Lung (tissue), 12 donors: Measurements from ENCODE around the gene LGR6. TPM values are rescaled to one million over a fixed set of nuclear protein-coding genes. Genes with fewer than 3 reads are reported as not detected.

ENCODE experiments used
- ATAC-seq: fragments of 200-7000 bp; cut with Tn5 transposase; one replicate; pipeline ENCODE4 v1.9.1; 2020; ENCODE audit warnings: moderate number of reproducible peaks; ENCODE audit not compliant: insufficient read depth, low FRiP score
- DNase-seq, 3 donors: peaks; one replicate each; pipeline ENCODE4 v3.0.0-alpha.2; 2013 to 2017
- H3K27ac ChIP-seq, 2 donors: one replicate each; pipeline ENCODE4 v1.5.1; 2013; ENCODE audit warnings: mild to moderate bottlenecking in 2 of 2, moderate library complexity in 2 of 2, control low read depth in 1 of 2, inconsistent platforms in 1 of 2, low read depth in 1 of 2, low read length in 1 of 2
- H3K27me3 ChIP-seq, 3 donors: one replicate each; pipeline ENCODE4 v1.5.1; 2013; ENCODE audit warnings: low read length in 2 of 3; ENCODE audit not compliant: control insufficient read depth in 3 of 3, insufficient read depth in 3 of 3
- H3K36me3 ChIP-seq, 4 donors: one replicate each; pipeline ENCODE4 v1.5.1; 2013; ENCODE audit warnings: low read length in 4 of 4, mild to moderate bottlenecking in 1 of 4, moderate library complexity in 1 of 4; ENCODE audit not compliant: control insufficient read depth in 4 of 4, insufficient read depth in 4 of 4
- H3K4me1 ChIP-seq, 5 donors: one replicate each; pipeline ENCODE4 v1.5.1; 2013; ENCODE audit warnings: low read length in 5 of 5, mild to moderate bottlenecking in 2 of 5, moderate library complexity in 1 of 5; ENCODE audit not compliant: control insufficient read depth in 5 of 5, insufficient read depth in 5 of 5
- H3K4me3 ChIP-seq: one replicate; pipeline ENCODE4 v1.5.1; 2013; ENCODE audit warnings: mild to moderate bottlenecking, control low read depth, moderate library complexity
- H3K9ac ChIP-seq, 2 donors: one replicate each; pipeline ENCODE4 v1.5.1; 2013; ENCODE audit warnings: low read length in 2 of 2, control low read depth in 1 of 2; ENCODE audit not compliant: insufficient read depth in 1 of 2
- H3K9me3 ChIP-seq, 4 donors: one replicate each; pipeline ENCODE4 v1.5.1; 2013; ENCODE audit warnings: low read length in 3 of 4, mild to moderate bottlenecking in 1 of 4, moderate library complexity in 1 of 4; ENCODE audit not compliant: control insufficient read depth in 4 of 4, insufficient read depth in 3 of 4
- CTCF ChIP-seq: IDR thresholded peaks from 2 replicates; pipeline ENCODE4 v1.5.1; 2012; ENCODE audit warnings: mild to moderate bottlenecking; ENCODE audit errors: control extremely low read depth, extremely low read depth
- WGBS, 2 donors: extraction: QIAGEN DNeasy Blood & Tissue Kit; methylation state at CpG; one replicate each; pipeline ENCODE4 v1.1.7; 2013; 5-methylcytosine and 5-hydroxymethylcytosine counted together
- polyA plus RNA-seq, 2 donors: library from polyadenylated mRNA; stranded (reverse); fragments of 200-250 nt; gene quantifications; one replicate each; pipeline ENCODE4 v1.2.1, GENCODE V29; 2013
- total RNA-seq, 2 donors: library from RNA; depleted of rRNA in 1 of 2; stranded (reverse); fragments of >200 nt in 1 of 2; gene quantifications; one replicate each; pipeline ENCODE4 v1.2.1, GENCODE V29; 2014 to 2021
- donor health status: control.
- donor health status: control.
- donor health status: Bipolar disorder and iron deficiency.
- donor health status: healthy.
- donor health status: DM: yes; HTN: yes; CAD: no.

LGR6 gene
- total and polyA plus RNA-seq, 4 donors, result 0.57 to 4.1 (median 1.3) TPM

- no peaks in the 10 kb centered on the region for H3K36me3 ChIP-seq
- ATAC-seq (no peak), DNase-seq (peak in 1 of 3 donors; percentile 34)
- H3K27ac ChIP-seq, result peak overlapping the region in 1 of 2 donors; percentile 1
- H3K27me3 ChIP-seq, result no peaks in the 10 kb centered on the region
- WGBS, 2 donors, result 82 to 87% methylated on average over 7 of the region's 7 CpGs
- H3K9me3 ChIP-seq, result no peaks in the 10 kb centered on the region
- TF ChIP-seq CTCF, result no peak
- H3K4me1 ChIP-seq, result peaks cover 4 to 40% (median 21%) of the 10 kb centered on the region in 5 donors
- no peak overlapping the region for H3K9ac ChIP-seq
- H3K4me3 ChIP-seq, result no peak overlapping the region
Measured at GRCh38 chr1:202282596-202283283, 89.1 kb downstream of the LGR6 start.

GRCh38 chr1:202283379-202283844 lies 89.8 kb downstream of the LGR6 start:
- H3K27ac ChIP-seq, result no peak overlapping the region
- H3K27me3 ChIP-seq, result no peaks in the 10 kb centered on the region
- H3K4me1 ChIP-seq, result peaks cover 4 to 40% (median 21%) of the 10 kb centered on the region in 5 donors
- no peak for TF ChIP-seq CTCF
- H3K9me3 ChIP-seq, result no peaks in the 10 kb centered on the region
- 9 to 17% methylated on average over 10 of the region's 10 CpGs for WGBS, 2 donors
- no peaks in the 10 kb centered on the region for H3K36me3 ChIP-seq
- H3K9ac ChIP-seq, result no peak overlapping the region
- no peak overlapping the region for H3K4me3 ChIP-seq
- ATAC-seq, result no peak
- peak in 2 of 3 donors; percentile 23 to 58 for DNase-seq

GRCh38 chr1:202283991-202284390 lies 90.4 kb downstream of the LGR6 start:
- ATAC-seq, result no peak
- TF ChIP-seq CTCF, result no peak
- Histone ChIP-seq H3K27ac (no peak overlapping the region), H3K36me3 (no peaks in the 10 kb centered on the region), H3K9me3 (no peaks in the 10 kb centered on the region), H3K9ac (no peak overlapping the region), H3K4me3 (no peak overlapping the region), H3K4me1 (peaks cover 4 to 40% (median 21%) of the 10 kb centered on the region in 5 donors), H3K27me3 (no peaks in the 10 kb centered on the region)
- 68 to 70% methylated on average over 4 of the region's 4 CpGs for WGBS, 2 donors
- DNase-seq, result no peak
